SK-N-SH treated with all-trans-retinoic acid at 6 μM for 48 hours (cell line): ENCODE measurements around the gene GALM.

Experiments
- ISL1 ChIP-seq: fragments of 250-450 bp; sonication (Bioruptor Pico); IDR thresholded peaks from 2 replicates; pipeline ENCODE4 v2.1.2; 2022; ENCODE audit warnings: mild to moderate bottlenecking, moderate library complexity
- TF ChIP-seq, protein P1 (sequence below): fragments of 250-450 bp; sonication (Bioruptor Pico); IDR thresholded peaks from 2 replicates; pipeline ENCODE4 v1.5.0; 2020; ENCODE audit warnings: mild to moderate bottlenecking, moderate library complexity
- TF ChIP-seq, protein P2 (sequence below): fragments of 250-450 bp; sonication (Bioruptor Pico); IDR thresholded peaks from 2 replicates; pipeline ENCODE4 v1.8.0; 2020; ENCODE audit warnings: mild to moderate bottlenecking, moderate library complexity, borderline replicate concordance

DNA sequence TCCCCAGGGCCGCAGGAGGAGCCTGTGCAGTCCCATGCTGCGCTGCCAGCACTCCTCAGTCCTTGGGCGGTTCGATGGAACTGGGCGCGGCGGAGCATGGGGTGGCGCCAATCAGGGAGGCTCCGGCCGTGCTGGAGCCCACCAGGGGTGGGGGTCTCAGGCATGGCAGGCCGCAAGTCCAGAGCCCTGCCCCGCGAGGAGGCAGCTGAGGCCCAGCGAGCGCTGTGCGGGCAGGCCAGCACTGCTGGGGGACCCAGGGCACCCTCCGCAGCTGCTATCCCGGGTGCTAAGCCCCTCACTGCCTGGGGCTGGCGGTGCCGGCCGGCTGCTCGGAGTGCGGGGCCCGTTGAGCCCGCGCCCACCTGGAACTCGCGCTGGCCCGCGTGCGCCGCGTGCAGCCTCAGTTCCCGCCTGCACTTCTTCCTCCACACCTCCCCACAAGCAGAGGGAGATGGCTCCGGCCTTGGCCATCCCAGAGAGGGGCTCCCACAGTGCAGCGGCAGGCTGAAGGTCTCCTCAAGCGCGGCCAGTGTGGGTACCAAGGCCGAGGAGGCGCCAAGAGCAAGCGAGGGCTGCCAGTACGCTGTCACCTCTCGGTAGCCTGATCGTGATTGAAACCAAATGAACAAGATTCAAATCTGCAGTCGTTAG, 22.8 kb upstream of the GALM start:
- TF ChIP-seq, protein P1, sequence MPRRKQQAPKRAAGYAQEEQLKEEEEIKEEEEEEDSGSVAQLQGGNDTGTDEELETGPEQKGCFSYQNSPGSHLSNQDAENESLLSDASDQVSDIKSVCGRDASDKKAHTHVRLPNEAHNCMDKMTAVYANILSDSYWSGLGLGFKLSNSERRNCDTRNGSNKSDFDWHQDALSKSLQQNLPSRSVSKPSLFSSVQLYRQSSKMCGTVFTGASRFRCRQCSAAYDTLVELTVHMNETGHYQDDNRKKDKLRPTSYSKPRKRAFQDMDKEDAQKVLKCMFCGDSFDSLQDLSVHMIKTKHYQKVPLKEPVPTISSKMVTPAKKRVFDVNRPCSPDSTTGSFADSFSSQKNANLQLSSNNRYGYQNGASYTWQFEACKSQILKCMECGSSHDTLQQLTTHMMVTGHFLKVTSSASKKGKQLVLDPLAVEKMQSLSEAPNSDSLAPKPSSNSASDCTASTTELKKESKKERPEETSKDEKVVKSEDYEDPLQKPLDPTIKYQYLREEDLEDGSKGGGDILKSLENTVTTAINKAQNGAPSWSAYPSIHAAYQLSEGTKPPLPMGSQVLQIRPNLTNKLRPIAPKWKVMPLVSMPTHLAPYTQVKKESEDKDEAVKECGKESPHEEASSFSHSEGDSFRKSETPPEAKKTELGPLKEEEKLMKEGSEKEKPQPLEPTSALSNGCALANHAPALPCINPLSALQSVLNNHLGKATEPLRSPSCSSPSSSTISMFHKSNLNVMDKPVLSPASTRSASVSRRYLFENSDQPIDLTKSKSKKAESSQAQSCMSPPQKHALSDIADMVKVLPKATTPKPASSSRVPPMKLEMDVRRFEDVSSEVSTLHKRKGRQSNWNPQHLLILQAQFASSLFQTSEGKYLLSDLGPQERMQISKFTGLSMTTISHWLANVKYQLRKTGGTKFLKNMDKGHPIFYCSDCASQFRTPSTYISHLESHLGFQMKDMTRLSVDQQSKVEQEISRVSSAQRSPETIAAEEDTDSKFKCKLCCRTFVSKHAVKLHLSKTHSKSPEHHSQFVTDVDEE, result no peak
- TF ChIP-seq, protein P2, sequence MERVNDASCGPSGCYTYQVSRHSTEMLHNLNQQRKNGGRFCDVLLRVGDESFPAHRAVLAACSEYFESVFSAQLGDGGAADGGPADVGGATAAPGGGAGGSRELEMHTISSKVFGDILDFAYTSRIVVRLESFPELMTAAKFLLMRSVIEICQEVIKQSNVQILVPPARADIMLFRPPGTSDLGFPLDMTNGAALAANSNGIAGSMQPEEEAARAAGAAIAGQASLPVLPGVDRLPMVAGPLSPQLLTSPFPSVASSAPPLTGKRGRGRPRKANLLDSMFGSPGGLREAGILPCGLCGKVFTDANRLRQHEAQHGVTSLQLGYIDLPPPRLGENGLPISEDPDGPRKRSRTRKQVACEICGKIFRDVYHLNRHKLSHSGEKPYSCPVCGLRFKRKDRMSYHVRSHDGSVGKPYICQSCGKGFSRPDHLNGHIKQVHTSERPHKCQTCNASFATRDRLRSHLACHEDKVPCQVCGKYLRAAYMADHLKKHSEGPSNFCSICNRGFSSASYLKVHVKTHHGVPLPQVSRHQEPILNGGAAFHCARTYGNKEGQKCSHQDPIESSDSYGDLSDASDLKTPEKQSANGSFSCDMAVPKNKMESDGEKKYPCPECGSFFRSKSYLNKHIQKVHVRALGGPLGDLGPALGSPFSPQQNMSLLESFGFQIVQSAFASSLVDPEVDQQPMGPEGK (CRISPR knock-in tag), result no peak
- TF ChIP-seq ISL1 (CRISPR knock-in tag), result no peak
